ENCODE data around the gene CASP5. TPM values are rescaled to one million over a fixed set of nuclear protein-coding genes. Genes with fewer than 3 reads are reported as not detected.

Gene CASP5
- total RNA-seq, 1 experiment from 2014 or later = not detected

GRCh38 chr11:105056446-105056845 is 33.5 kb upstream of the CASP5 start:
- H3K9me2 ChIP-seq (replicated peaks; ENCODE audit: low read length) = no peaks in the 10 kb centered on the region

GRCh38 chr11:105054723-105055493 is 31.9 kb upstream of the CASP5 start:
- H3K9me2 ChIP-seq (replicated peaks; ENCODE audit: low read length) = no peaks in the 10 kb centered on the region
- no peaks in the 10 kb centered on the region for H3K36me3 ChIP-seq (ENCODE audit: low read depth, low read length)
- ATAC-seq = no peak
- no peak overlapping the region for H3K4me2 ChIP-seq (ENCODE audit: low read length)
- ChIA-PET CTCF (no interaction called here), POLR2A (ENCODE audit: unreplicated experiment) (no interaction called here)
- no peak overlapping the region for H2AFZ ChIP-seq (ENCODE audit: low read length)
- no peak overlapping the region for H3K4me3 ChIP-seq (ENCODE audit: low read length)
- BruUV-seq (replicated peaks) = no TSS peak
- H3F3A ChIP-seq (ENCODE audit: low read length, unreplicated experiment) = no peaks in the 10 kb centered on the region
- H3K79me2 ChIP-seq (ENCODE audit: low read length) = no peaks in the 10 kb centered on the region
- no peak overlapping the region for H3K27ac ChIP-seq (ENCODE audit: low read length)
- no peaks in the 10 kb centered on the region for H3K27me3 ChIP-seq (ENCODE audit: low read length)
- no peak overlapping the region for H3K9ac ChIP-seq (ENCODE audit: low read length)
- no peaks in the 10 kb centered on the region for H3K4me1 ChIP-seq (ENCODE audit: insufficient read depth, low read length)
- no peak for TF ChIP-seq EZH2 (IDR thresholded peaks at IDR 0.05; ENCODE audit: low read length, unreplicated experiment)
- no peak for TF ChIP-seq EZH2phosphoT487 (IDR thresholded peaks at IDR 0.05; ENCODE audit: borderline replicate concordance, low read length)
- no peak for TF ChIP-seq CTCF (conservative IDR thresholded peaks at IDR 0.05; ENCODE audit: low read depth, low read length)
- intact Hi-C loops (cut with micrococcal nuclease) = no loop called here
- no peaks in the 10 kb centered on the region for H4K20me1 ChIP-seq (ENCODE audit: low read length)
- no peak for DNase-seq
- H3K9me3 ChIP-seq (ENCODE audit: low read length) = no peaks in the 10 kb centered on the region

More at GRCh38 chr11:105056446-105056845, 33.5 kb upstream of the CASP5 start:
- intact Hi-C loops (cut with micrococcal nuclease) = no loop called here
- Histone ChIP-seq H3K27ac (ENCODE audit: low read length) (no peak overlapping the region), H3K9me3 (ENCODE audit: low read length) (no peaks in the 10 kb centered on the region), H3K9ac (ENCODE audit: low read length) (no peak overlapping the region), H3K79me2 (ENCODE audit: low read length) (no peaks in the 10 kb centered on the region), H3K4me1 (ENCODE audit: insufficient read depth, low read length) (no peaks in the 10 kb centered on the region), H4K20me1 (ENCODE audit: low read length) (no peaks in the 10 kb centered on the region), H3K4me2 (ENCODE audit: low read length) (no peak overlapping the region), H3K36me3 (ENCODE audit: low read depth, low read length) (no peaks in the 10 kb centered on the region), H3K4me3 (ENCODE audit: low read length) (no peak overlapping the region), H3K27me3 (ENCODE audit: low read length) (no peaks in the 10 kb centered on the region), H2AFZ (ENCODE audit: low read length) (no peak overlapping the region), H3F3A (ENCODE audit: low read length, unreplicated experiment) (no peaks in the 10 kb centered on the region)
- DNase-seq = no peak
- POLR2A ChIA-PET (ENCODE audit: unreplicated experiment) = no interaction called here
- no peak for ATAC-seq
- BruUV-seq (replicated peaks) = no TSS peak
- TF ChIP-seq EZH2phosphoT487 (IDR thresholded peaks at IDR 0.05; ENCODE audit: borderline replicate concordance, low read length) = no peak
- TF ChIP-seq EZH2 (IDR thresholded peaks at IDR 0.05; ENCODE audit: low read length, unreplicated experiment) = no peak
- TF ChIP-seq CTCF (conservative IDR thresholded peaks at IDR 0.05; ENCODE audit: low read depth, low read length) = no peak
- CTCF ChIA-PET = no interaction called here

- no peak overlapping the region for H3K4me2 ChIP-seq (ENCODE audit: low read length)
- DNase-seq (no peak), ATAC-seq (no peak)
- no peaks in the 10 kb centered on the region for H3F3A ChIP-seq (ENCODE audit: low read length, unreplicated experiment)
- TF ChIP-seq EZH2 (IDR thresholded peaks at IDR 0.05; ENCODE audit: low read length, unreplicated experiment) = no peak
- no peak for TF ChIP-seq CTCF (conservative IDR thresholded peaks at IDR 0.05; ENCODE audit: low read depth, low read length)
- TF ChIP-seq EZH2phosphoT487 (IDR thresholded peaks at IDR 0.05; ENCODE audit: borderline replicate concordance, low read length) = no peak
- ChIA-PET POLR2A (ENCODE audit: unreplicated experiment) (no interaction called here), CTCF (no interaction called here)
- no peak overlapping the region for H3K9ac ChIP-seq (ENCODE audit: low read length)
- no peaks in the 10 kb centered on the region for H3K79me2 ChIP-seq (ENCODE audit: low read length)
- no peaks in the 10 kb centered on the region for H4K20me1 ChIP-seq (ENCODE audit: low read length)
- no peaks in the 10 kb centered on the region for H3K9me3 ChIP-seq (ENCODE audit: low read length)
- H3K9me2 ChIP-seq (replicated peaks; ENCODE audit: low read length) = no peaks in the 10 kb centered on the region
- H2AFZ ChIP-seq (ENCODE audit: low read length) = no peak overlapping the region
- peaks cover 7% of the 10 kb centered on the region for H3K4me1 ChIP-seq (ENCODE audit: insufficient read depth, low read length)
- H3K27ac ChIP-seq (ENCODE audit: low read length) = no peak overlapping the region
- H3K36me3 ChIP-seq (ENCODE audit: low read depth, low read length) = no peaks in the 10 kb centered on the region
- no TSS peak for BruUV-seq (replicated peaks)
- H3K27me3 ChIP-seq (ENCODE audit: low read length) = no peaks in the 10 kb centered on the region
- H3K4me3 ChIP-seq (ENCODE audit: low read length) = no peak overlapping the region
- intact Hi-C loops (cut with micrococcal nuclease) = no loop called here
Measured at GRCh38 chr11:105052487-105052886, 29.5 kb upstream of the CASP5 start.
